ENCODE data around the gene CPA5.

The CPA5 gene

GRCh38 chr7:130344271-130344866 lies at the start of gene CPA5:
Gene CPA5, plus strand, starts transcription at chr7:130344816. Its CDS starts 1,670 bp downstream, at chr7:130346486.
- H3K4me3 ChIP-seq (ENCODE audit: low read depth, low read length) = no peak within 1 kb of the TSS
- in situ Hi-C loops (cut with HindIII; ENCODE audit: low sequenced_read_pairs) = no loop called here
- no peak for TF ChIP-seq CTCF (IDR thresholded peaks at IDR 0.05; ENCODE audit: low read depth, low read length, missing control alignments)
- DNase-seq (ENCODE audit: low read depth) = no peak

- no peak for DNase-seq (ENCODE audit: low read depth)
- TF ChIP-seq CTCF (IDR thresholded peaks at IDR 0.05; ENCODE audit: low read depth, low read length, missing control alignments) = no peak
- in situ Hi-C loops (cut with HindIII; ENCODE audit: low sequenced_read_pairs) = no loop called here
- H3K4me3 ChIP-seq (ENCODE audit: low read depth, low read length) = no peak overlapping the region
These were observed 48.2 kb upstream of the CPA5 start for GRCh38 chr7:130296221-130296951.

- DNase-seq (ENCODE audit: low read depth) = no peak
- no peak for TF ChIP-seq CTCF (IDR thresholded peaks at IDR 0.05; ENCODE audit: low read depth, low read length, missing control alignments)
- in situ Hi-C loops (cut with HindIII; ENCODE audit: low sequenced_read_pairs) = no loop called here
- no peak overlapping the region for H3K4me3 ChIP-seq (ENCODE audit: low read depth, low read length)
These were observed 46.7 kb upstream of the CPA5 start for GRCh38 chr7:130297628-130298543.

GRCh38 chr7:130298544-130299326 lies 45.9 kb upstream of the CPA5 start:
- no peak overlapping the region for H3K4me3 ChIP-seq (ENCODE audit: low read depth, low read length)
- in situ Hi-C loops (cut with HindIII; ENCODE audit: low sequenced_read_pairs) = no loop called here
- TF ChIP-seq CTCF (IDR thresholded peaks at IDR 0.05; ENCODE audit: low read depth, low read length, missing control alignments) = no peak
- DNase-seq (ENCODE audit: low read depth) = no peak

- TF ChIP-seq CTCF (IDR thresholded peaks at IDR 0.05; ENCODE audit: low read depth, low read length, missing control alignments) = no peak
- H3K4me3 ChIP-seq (ENCODE audit: low read depth, low read length) = no peak overlapping the region
- in situ Hi-C loops (cut with HindIII; ENCODE audit: low sequenced_read_pairs) = no loop called here
- no peak for DNase-seq (ENCODE audit: low read depth)
These were observed 44.8 kb upstream of the CPA5 start for GRCh38 chr7:130299866-130300265.
